ENCODE measurements around the gene RUNX3. TPM values are rescaled to one million over a fixed set of nuclear protein-coding genes. Genes with fewer than 3 reads are reported as not detected.

The RUNX3 gene
- total and polyA plus RNA-seq, 2 donors (not counting 3 experiments of a cell fraction or from before 2014, with no cell fraction given) = not detected

DNA sequence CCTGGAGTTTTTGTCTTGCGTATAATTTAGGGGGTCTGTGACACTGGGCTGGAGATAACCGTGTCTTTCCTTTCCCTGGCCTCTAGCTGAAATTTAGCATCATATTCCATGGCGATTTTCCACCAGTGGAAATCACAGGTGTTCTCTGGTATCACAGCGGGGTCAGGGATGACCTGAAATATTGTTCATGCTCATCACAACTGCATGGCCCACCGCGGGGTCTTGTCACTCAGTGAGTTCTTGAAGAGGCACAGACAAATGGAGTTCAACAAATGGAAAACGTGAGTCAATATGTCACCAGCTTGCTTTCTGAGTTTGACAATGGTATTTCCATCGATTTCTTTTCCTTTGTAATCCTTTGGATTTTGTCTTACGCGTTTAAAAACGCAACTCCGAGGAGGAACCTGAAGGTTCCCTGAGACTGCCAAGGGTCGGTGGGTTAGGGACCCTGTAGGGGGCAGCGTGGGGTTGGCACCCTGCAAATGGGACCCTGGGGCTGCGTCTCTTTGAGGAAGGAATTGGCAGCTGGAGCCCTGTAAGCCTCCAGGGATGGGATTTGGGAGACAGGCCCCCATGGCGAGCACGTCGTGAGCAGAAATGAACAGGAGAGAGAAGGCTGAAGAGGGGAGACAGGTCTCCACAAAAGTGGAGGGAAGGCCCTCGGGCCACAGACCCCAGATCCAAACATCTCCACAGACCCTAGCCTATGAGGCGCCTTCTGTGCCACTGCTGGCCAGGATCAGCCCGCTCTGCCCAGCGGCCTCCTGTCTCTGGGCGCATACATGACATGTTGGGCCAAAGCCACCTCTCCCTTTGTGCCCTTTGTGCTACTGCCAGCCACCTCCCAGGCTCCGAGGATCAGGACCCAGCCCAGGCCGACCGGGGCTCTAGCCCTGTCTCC is 32.1 kb upstream of the RUNX3 start:
- no peaks in the 10 kb centered on the region for H3K27me3 ChIP-seq (ENCODE audit: control insufficient read depth in 2 of 2, insufficient read depth in 2 of 2, low read length in 2 of 2)
- no peak overlapping the region for H3K4me3 ChIP-seq (replicated peaks in 1 of 3; ENCODE audit: insufficient read depth in 1 of 3, low read depth in 1 of 3, low read length in 3 of 3)
- CTCF ChIA-PET = interaction anchor here (1.2 kb wide), 1 partner anchor 76 kb away, joined by 3 read pairs; no protein-coding TSS in a partner anchor
- FAIRE-seq = no peak
- intact Hi-C loops (cut with micrococcal nuclease) = no loop called here
- H2AFZ ChIP-seq (ENCODE audit: low read depth, low read length) = no peak overlapping the region
- no peak overlapping the region for H3K27ac ChIP-seq (ENCODE audit: insufficient read depth, low read depth, low read length)
- TF ChIP-seq MYC (IDR thresholded peaks at IDR 0.05; ENCODE audit: low read depth, low read length) = no peak
- TF ChIP-seq FOS (IDR thresholded peaks at IDR 0.05; ENCODE audit: borderline replicate concordance, insufficient read depth, low read length) = no peak
- no peak for TF ChIP-seq POLR2A (IDR thresholded peaks at IDR 0.05; ENCODE audit: low read depth, low read length)
- TF ChIP-seq, protein P1, sequence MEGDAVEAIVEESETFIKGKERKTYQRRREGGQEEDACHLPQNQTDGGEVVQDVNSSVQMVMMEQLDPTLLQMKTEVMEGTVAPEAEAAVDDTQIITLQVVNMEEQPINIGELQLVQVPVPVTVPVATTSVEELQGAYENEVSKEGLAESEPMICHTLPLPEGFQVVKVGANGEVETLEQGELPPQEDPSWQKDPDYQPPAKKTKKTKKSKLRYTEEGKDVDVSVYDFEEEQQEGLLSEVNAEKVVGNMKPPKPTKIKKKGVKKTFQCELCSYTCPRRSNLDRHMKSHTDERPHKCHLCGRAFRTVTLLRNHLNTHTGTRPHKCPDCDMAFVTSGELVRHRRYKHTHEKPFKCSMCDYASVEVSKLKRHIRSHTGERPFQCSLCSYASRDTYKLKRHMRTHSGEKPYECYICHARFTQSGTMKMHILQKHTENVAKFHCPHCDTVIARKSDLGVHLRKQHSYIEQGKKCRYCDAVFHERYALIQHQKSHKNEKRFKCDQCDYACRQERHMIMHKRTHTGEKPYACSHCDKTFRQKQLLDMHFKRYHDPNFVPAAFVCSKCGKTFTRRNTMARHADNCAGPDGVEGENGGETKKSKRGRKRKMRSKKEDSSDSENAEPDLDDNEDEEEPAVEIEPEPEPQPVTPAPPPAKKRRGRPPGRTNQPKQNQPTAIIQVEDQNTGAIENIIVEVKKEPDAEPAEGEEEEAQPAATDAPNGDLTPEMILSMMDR (IDR thresholded peaks at IDR 0.05; ENCODE audit: extremely low read depth in 1 of 2, insufficient read depth in 1 of 2, low read depth in 1 of 2, low read length in 2 of 2) = no peak
- TF ChIP-seq POLR2AphosphoS5 (IDR thresholded peaks at IDR 0.05; ENCODE audit: insufficient read depth, low read depth, low read length) = no peak
- no peak for TF ChIP-seq EZH2 (IDR thresholded peaks at IDR 0.05; ENCODE audit: borderline replicate concordance, low read depth, low read length, severe bottlenecking)
- no peaks in the 10 kb centered on the region for H3K36me3 ChIP-seq (ENCODE audit: control insufficient read depth in 2 of 2, extremely low read depth in 1 of 2, insufficient read depth in 2 of 2, low read length in 2 of 2)
- POLR2A ChIA-PET = no interaction called here
- no peak for DNase-seq (ENCODE audit: low read depth, low spot score)
- no peaks in the 10 kb centered on the region for H3K9me3 ChIP-seq (replicated peaks; ENCODE audit: control insufficient read depth, insufficient read depth, low read length)
- no peaks in the 10 kb centered on the region for H4K20me1 ChIP-seq (replicated peaks; ENCODE audit: control insufficient read depth, extremely low read depth, insufficient read depth, low read length)
- BruUV-seq (replicated peaks) = no TSS peak
- dilution Hi-C loops (cut with MboI; ENCODE audit: extremely low pct_ligation_motif_present, low sequenced_read_pairs) = no loop called here
- no peaks in the 10 kb centered on the region for H3K9me1 ChIP-seq (replicated peaks; ENCODE audit: control insufficient read depth, extremely low read depth, insufficient read depth, low read length)
- H3K4me1 ChIP-seq (ENCODE audit: control insufficient read depth, extremely low read depth, insufficient read depth, low read length) = no peaks in the 10 kb centered on the region
- H3K9ac ChIP-seq (replicated peaks; ENCODE audit: extremely low read depth, insufficient read depth, low read length) = no peak overlapping the region
- H3K79me2 ChIP-seq (ENCODE audit: control insufficient read depth, insufficient read depth, low read length) = no peaks in the 10 kb centered on the region
- no peak overlapping the region for H3K4me2 ChIP-seq (ENCODE audit: insufficient read depth, low read length)
